ENCODE measurements around the gene MED31.

- TF ChIP-seq CTCF (IDR thresholded peaks at IDR 0.05), result no peak
- no peak for TF ChIP-seq POLR2A (IDR thresholded peaks at IDR 0.05)
Observed at GRCh38 chr17:6632530-6632929, 18.9 kb downstream of the MED31 start.

All from thyroid gland (tissue), 4 donors.